Thyroid gland (tissue), 4 donors: ENCODE data around the gene CDK5. TPM values are rescaled to one million over a fixed set of nuclear protein-coding genes. Genes with fewer than 3 reads are reported as not detected.

Experiments
- DNase-seq, 2 donors: peaks; one replicate each; pipeline ENCODE4 v3.0.0-alpha.2; 2019
- H3K27ac ChIP-seq, 3 donors: fragments of 200-600 bp; sonication (generic); 1 replicate in 2 of 3; 2 replicates in 1 of 3; pipeline ENCODE4 v1.5.1; 2016 to 2019; ENCODE audit warnings: mild to moderate bottlenecking in 1 of 3, moderate library complexity in 1 of 3
- H3K27me3 ChIP-seq: fragments of 200-600 bp; sonication (generic); one replicate; pipeline ENCODE4 v1.5.1; 2019
- H3K36me3 ChIP-seq, 2 donors: fragments of 200-600 bp; sonication (generic); one replicate each; pipeline ENCODE4 v1.5.1; 2016 to 2019
- H3K4me1 ChIP-seq, 2 donors: fragments of 200-600 bp; sonication (generic); one replicate each; pipeline ENCODE4 v1.5.1; 2017 to 2019
- H3K4me3 ChIP-seq, 3 donors: fragments of 200-600 bp; sonication (generic); replicated peaks in 1 of 3; 1 replicate in 2 of 3; 2 replicates in 1 of 3; pipeline ENCODE4 v1.5.1; 2016; ENCODE audit warnings: mild to moderate bottlenecking in 1 of 3
- H3K9me3 ChIP-seq: fragments of 200-600 bp; sonication (generic); one replicate; pipeline ENCODE4 v1.5.1; 2017
- CTCF ChIP-seq, 6 experiments: fragments of 200-600 bp in 3 of 6; fragments of 450-650 bp in 3 of 6; sonication (generic) in 3 of 6; IDR thresholded peaks; one replicate each; pipeline ENCODE4 v1.5.1; 2016 to 2019; ENCODE audit warnings: antibody characterized with exemption in 6 of 6, mild to moderate bottlenecking in 2 of 6, inconsistent platforms in 1 of 6, moderate library complexity in 1 of 6
- POLR2A ChIP-seq, 2 donors: fragments of 450-650 bp; IDR thresholded peaks; one replicate each; pipeline ENCODE4 v1.6.1; 2017; ENCODE audit warnings: antibody characterized with exemption in 2 of 2, mild to moderate bottlenecking in 2 of 2, moderate library complexity in 1 of 2
- WGBS, 2 donors: methylation state at CpG; one replicate each; pipeline ENCODE4 v1.1.5; 2017; 5-methylcytosine and 5-hydroxymethylcytosine counted together
- intact Hi-C: fragments of 100-400 bp; cut with DNase I; formaldehyde crosslinking; loops from one replicate; pipeline ENCODE4 v1.15.1; 2023
- total RNA-seq, 4 donors: library from RNA; depleted of rRNA; stranded (reverse); fragments of >200 nt; gene quantifications; one replicate each; pipeline ENCODE4 v1.2.3, GENCODE V29; 2016

CDK5 gene
- total RNA-seq, 4 donors from 2014 or later: 5.3 to 17.4 (median 9.6) TPM

GRCh38 chr7:151076863-151077704 lies 19.4 kb upstream of the CDK5 start:
- Histone ChIP-seq H3K27me3 (no peaks in the 10 kb centered on the region), H3K4me1 (peaks cover 21 to 28% of the 10 kb centered on the region in 2 donors), H3K27ac (no peak overlapping the region), H3K36me3 (peaks cover 35 to 36% of the 10 kb centered on the region in 2 donors), H3K9me3 (no peaks in the 10 kb centered on the region), H3K4me3 (no peak overlapping the region)
- TF ChIP-seq CTCF (IDR thresholded peaks at IDR 0.05) (peak in 1 of 6 experiments; percentile 6), POLR2A (IDR thresholded peaks at IDR 0.05) (no peak)
- intact Hi-C loops: no loop called here
- DNase-seq: no peak
- WGBS, 2 donors: 86 to 87% methylated on average over 16 to 18 of the region's 33 CpGs

GRCh38 chr7:151075978-151076426 lies 18.3 kb upstream of the CDK5 start:
- Histone ChIP-seq H3K27me3 (no peaks in the 10 kb centered on the region), H3K4me3 (no peak overlapping the region), H3K4me1 (peaks cover 11 to 17% of the 10 kb centered on the region in 2 donors), H3K36me3 (peaks cover 46% of the 10 kb centered on the region in 2 donors), H3K9me3 (no peaks in the 10 kb centered on the region), H3K27ac (no peak overlapping the region)
- no peak for DNase-seq
- WGBS, 2 donors: 87% methylated on average over 22 of the region's 22 CpGs
- TF ChIP-seq CTCF (IDR thresholded peaks at IDR 0.05) (no peak), POLR2A (IDR thresholded peaks at IDR 0.05) (no peak)
- intact Hi-C loops: no loop called here

GRCh38 chr7:151075662-151075971 lies 17.9 kb upstream of the CDK5 start:
- TF ChIP-seq POLR2A (IDR thresholded peaks at IDR 0.05) (no peak), CTCF (IDR thresholded peaks at IDR 0.05) (no peak)
- DNase-seq: no peak
- H3K36me3 ChIP-seq: peaks cover 49 to 50% of the 10 kb centered on the region in 2 donors
- no peaks in the 10 kb centered on the region for H3K27me3 ChIP-seq
- H3K4me1 ChIP-seq: peaks cover 9 to 15% of the 10 kb centered on the region in 2 donors
- intact Hi-C loops: no loop called here
- 89% methylated on average over 7 of the region's 7 CpGs for WGBS, 2 donors
- H3K4me3 ChIP-seq: no peak overlapping the region
- no peak overlapping the region for H3K27ac ChIP-seq
- H3K9me3 ChIP-seq: no peaks in the 10 kb centered on the region

GRCh38 chr7:151074817-151075661 lies 17.3 kb upstream of the CDK5 start:
- Histone ChIP-seq H3K4me3 (no peak overlapping the region), H3K27ac (no peak overlapping the region), H3K9me3 (no peaks in the 10 kb centered on the region), H3K27me3 (no peaks in the 10 kb centered on the region), H3K4me1 (peaks cover 9 to 15% of the 10 kb centered on the region in 2 donors), H3K36me3 (peaks cover 55 to 56% of the 10 kb centered on the region in 2 donors)
- no peak for TF ChIP-seq POLR2A (IDR thresholded peaks at IDR 0.05)
- TF ChIP-seq CTCF (IDR thresholded peaks at IDR 0.05): no peak
- WGBS, 2 donors: 94% methylated on average over 23 to 26 of the region's 26 CpGs
- no peak for DNase-seq
- intact Hi-C loops: no loop called here
